Measurements from ENCODE around the gene GPRC5B. TPM values are rescaled to one million over a fixed set of nuclear protein-coding genes. Genes with fewer than 3 reads are reported as not detected.

The GPRC5B gene
- total RNA-seq, 4 donors from 2014 or later = 10.8 to 44.8 (median 24.0) TPM

GRCh38 chr16:19853132-19853741, 31.4 kb downstream of the GPRC5B start:
- no peak for TF ChIP-seq CTCF (IDR thresholded peaks at IDR 0.05; ENCODE audit: low read depth)

GRCh38 chr16:19851476-19851875, 33.2 kb downstream of the GPRC5B start:
- TF ChIP-seq CTCF (IDR thresholded peaks at IDR 0.05; ENCODE audit: low read depth) = no peak

- no peak for TF ChIP-seq CTCF (IDR thresholded peaks at IDR 0.05; ENCODE audit: low read depth)
Measured at GRCh38 chr16:19850131-19850817, 34.4 kb downstream of the GPRC5B start.

GRCh38 chr16:19848756-19849155, 35.9 kb downstream of the GPRC5B start:
- no peak for TF ChIP-seq CTCF (IDR thresholded peaks at IDR 0.05; ENCODE audit: low read depth)

- no peak for TF ChIP-seq CTCF (IDR thresholded peaks at IDR 0.05; ENCODE audit: low read depth)
Measured at GRCh38 chr16:19846436-19846835, 38.2 kb downstream of the GPRC5B start.

- no peak for TF ChIP-seq CTCF (IDR thresholded peaks at IDR 0.05; ENCODE audit: low read depth)
Measured at GRCh38 chr16:19844945-19845641, 39.6 kb downstream of the GPRC5B start.

- TF ChIP-seq CTCF (IDR thresholded peaks at IDR 0.05; ENCODE audit: low read depth) = no peak
Measured at GRCh38 chr16:19843371-19843770, 41.3 kb downstream of the GPRC5B start.
